Activated CD8-positive, alpha-beta memory T cell treated with anti-CD3 and anti-CD28 coated beads for 4 hours (primary cell): ENCODE measurements around the gene NIPSNAP3A.

ENCODE experiments used
- DNase-seq, 2 donors: peaks; one replicate each; pipeline ENCODE4 v3.0.0-alpha.2; 2020; ENCODE audit warnings: low read depth in 2 of 2

The NIPSNAP3A gene

DNA sequence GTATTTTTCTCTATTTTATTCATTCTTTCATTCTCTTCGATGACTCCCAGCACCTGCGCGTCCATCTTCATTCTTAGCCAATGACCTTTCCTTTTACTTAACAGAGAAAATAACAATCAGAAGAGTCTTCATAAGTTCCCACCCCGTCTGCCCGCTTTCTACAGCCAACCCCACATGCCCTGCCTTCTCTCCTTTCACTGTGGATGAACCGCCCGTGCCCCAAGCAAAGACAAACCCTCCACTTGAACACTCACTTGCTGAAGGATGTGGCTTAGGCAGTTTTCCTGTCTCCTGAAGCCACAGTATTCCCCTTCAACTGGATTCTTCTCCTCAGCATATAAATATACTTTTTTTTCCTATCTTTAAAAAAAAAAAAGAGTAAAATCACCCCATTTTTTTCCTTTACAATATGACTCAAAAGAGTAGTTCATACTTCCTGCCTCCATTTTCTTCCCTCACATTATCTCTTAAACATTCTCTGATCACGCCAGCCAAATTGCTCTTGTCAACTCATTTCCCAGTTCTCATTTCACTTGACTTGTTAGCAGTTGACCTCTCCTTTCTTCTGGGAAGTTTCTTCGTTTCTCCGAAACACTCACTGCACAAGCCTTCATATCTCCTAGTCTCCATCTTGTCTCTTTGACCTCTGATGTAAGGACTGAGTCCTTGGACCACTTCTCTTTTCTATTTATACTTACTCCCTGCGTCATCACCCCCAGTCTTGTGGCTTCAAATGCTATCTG, 27.5 kb downstream of the NIPSNAP3A start:
- DNase-seq, result no peak

DNA sequence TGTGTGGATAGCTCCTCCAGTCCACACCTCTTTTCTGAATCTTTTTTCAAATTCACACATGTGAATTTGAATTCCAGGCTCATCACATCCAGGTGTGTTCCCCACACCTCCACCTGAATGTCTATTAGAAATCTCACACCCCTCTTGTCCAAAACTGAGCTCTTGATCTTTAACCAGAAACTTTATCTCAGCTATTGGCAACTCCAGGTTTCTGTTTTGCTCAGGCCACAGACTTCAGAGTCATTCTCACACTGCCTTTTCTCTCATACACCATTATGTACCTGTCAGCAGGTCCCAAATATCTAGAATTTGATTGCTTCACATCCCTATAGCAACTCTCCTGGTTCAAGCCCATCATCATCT, 28.1 kb downstream of the NIPSNAP3A start:
- no peak for DNase-seq

DNA sequence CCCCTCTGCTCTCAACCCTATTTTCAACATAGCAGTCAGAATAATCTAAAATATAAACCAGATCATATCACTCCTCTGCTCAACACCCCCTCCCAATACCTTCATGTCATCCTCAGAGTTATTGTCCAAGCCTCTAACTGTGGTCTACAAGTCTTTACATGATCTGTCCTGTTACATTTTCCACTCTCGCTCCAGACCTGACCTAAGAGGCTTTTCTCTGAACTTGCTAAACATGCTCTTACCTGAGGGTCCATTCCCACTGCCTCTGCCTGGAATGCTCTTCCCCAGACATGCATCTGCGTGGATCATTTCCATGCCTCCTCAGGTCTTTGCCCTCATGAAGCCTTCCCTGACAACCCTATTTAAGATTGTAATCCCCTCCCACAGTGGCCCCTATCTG, 28.5 kb downstream of the NIPSNAP3A start:
- DNase-seq, result no peak

DNA sequence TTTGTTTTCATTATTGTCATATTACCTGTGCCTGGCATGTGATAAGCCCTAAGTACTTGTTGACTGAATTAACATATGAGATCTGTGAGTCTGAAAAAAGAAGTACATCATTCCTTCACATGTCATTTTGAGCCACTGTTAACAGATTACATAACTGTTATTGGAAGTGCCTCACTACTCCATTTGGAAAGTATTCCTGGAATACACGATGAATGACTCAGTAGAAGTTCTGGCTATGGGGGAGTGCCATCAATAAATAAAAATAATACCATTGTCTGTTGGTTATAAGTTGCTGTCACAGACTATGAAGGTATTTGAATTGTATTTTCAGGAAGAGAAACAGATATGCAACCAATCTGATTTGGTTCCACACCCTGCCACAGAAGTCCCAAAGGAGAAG, 29.3 kb downstream of the NIPSNAP3A start:
- DNase-seq, result no peak

DNA sequence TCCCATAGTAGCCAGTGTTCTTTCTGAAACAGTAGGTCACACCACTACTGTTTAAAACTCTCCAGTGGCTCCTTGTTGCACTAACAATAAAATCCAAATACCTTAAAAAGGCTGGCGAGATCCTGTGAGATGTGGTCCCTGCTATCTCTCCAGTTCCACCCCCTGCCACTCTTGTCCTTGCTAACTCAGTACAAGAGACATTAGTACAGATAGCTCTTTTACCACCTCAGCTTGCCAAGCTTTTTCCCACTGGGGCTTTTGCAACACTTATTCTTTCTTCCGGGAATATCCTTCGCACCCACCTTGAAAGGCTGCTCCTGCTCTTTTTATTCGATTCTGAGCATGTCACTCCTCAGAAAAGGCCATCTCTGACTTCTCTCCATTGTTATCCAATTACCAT, 31.3 kb downstream of the NIPSNAP3A start:
- DNase-seq, result no peak

DNA sequence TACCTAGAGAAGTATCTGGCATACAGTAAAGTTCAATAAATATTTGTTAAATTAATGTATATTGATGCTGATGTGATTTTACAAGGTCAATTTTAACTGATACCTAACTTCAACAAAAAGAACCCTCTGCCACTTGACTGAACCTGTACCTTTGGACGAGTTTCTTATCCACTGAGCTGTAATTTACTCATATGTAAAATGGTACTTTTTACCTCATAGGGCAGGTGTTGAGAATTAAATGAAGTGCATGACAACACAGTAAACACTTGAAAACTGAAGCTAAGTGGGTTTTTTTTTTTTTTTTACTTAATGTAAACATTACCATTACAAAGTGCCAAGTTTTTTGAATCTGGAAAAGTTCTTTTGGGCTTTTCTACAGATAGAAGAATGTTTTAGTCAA, 31.9 kb downstream of the NIPSNAP3A start:
- no peak for DNase-seq

DNA sequence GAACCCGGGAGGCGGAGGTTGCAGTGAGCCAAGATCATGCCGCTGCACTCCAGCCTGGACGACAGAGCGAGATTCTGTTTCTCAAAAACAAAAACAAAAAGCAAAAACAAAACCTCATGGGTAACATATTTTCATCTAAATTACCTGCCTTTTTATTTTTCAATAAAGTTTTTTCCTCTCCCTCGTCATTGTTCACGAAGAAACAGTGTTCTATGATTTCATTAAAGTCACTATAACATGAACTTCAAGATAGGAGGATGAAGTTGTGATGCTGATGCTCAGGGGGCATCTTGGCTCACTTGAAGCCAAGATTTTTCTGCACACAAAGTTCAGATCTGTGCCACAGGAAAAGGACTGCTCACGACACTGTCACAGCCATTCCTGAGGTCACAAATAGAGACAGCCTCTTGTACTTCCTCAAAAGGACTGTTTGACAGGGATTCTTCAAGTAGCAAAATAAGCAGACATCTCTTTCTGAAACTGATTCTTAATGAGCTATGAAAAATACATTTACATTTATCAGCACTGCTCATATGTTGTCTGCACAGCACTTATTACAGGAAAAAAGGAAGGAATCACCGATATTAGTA, 32.6 kb downstream of the NIPSNAP3A start:
- DNase-seq, result no peak

DNA sequence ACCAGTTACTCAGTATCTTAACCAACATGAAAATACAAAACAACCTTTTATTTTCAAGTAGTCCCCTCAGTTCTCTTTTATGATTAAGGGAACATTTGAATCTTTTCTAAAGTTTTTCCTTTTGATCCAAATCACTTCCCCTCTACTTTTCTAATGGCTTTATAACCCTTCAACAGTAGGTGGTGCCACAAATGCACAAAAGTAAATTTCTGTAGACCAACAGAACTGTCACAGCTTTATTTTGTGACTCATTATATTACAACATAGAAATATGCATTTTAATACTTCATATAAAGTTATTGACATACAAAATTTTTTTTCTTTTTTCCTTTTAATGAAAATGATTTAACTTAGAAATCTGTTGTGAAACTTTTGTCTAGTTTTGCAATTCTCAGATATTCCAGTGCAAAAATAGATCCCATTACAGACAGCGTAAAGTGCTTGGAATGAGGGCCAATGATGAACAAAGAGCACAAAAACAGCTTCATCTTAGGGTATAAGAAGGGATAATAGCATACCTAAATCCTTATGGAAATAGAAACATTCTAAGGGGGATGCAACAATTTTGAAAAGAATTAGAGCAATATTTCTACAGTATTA, 33.4 kb downstream of the NIPSNAP3A start:
- DNase-seq, result no peak

DNA sequence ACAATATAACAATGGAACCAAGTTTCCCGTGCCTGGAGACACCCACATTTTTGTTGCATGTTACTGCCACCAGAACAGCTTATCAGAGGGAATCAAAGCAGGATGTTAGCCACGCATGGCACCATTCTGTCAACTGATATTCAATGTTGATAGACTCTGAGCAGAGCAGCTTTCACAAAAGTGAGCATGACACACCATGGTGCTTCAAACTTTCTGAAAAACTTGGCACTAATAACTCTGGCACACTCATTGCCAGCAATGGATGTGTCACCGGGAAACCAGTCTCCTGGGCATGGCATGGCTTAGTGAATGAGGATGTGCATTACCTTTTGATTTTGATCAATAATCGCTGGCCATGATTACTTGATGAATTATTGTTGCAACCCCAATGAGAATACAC, 36.1 kb downstream of the NIPSNAP3A start:
- DNase-seq, result no peak

DNA sequence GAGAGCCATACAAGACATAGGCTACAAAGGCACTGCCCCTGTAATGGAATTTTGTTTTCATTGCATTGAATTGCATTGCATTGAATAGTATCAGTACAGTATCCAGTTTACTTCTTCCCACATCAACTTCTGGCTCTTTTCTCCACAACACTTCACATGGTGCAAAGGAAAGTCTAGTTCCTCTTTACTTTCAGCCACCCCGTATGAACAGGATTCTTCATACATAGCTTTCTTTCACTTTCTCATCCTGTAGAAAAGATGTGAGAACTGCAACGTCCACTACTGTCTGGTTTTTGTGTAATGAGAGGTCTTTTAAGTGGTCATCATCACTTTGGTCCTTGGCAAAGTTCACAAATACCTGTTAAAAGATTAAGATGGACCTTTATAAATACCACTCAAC, 36.6 kb downstream of the NIPSNAP3A start:
- no peak for DNase-seq

DNA sequence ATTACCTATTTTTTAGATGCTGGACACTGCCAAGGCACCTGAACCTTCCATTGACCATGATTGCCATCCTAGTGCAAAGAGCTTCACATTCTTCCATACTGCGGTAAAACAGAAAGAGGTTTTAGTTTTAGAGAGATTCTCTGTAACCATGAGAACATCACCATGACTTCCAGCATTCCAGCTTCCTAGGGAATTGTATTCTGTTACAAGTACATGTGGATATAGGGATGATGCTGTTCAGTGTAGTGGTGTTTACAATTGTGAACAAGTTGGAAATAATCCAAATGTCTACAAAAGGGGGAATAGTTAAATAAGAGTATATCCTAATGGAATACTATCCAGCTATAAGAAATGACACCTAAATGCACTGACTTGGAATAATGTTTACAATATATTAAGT, 38.8 kb downstream of the NIPSNAP3A start:
- no peak for DNase-seq

DNA sequence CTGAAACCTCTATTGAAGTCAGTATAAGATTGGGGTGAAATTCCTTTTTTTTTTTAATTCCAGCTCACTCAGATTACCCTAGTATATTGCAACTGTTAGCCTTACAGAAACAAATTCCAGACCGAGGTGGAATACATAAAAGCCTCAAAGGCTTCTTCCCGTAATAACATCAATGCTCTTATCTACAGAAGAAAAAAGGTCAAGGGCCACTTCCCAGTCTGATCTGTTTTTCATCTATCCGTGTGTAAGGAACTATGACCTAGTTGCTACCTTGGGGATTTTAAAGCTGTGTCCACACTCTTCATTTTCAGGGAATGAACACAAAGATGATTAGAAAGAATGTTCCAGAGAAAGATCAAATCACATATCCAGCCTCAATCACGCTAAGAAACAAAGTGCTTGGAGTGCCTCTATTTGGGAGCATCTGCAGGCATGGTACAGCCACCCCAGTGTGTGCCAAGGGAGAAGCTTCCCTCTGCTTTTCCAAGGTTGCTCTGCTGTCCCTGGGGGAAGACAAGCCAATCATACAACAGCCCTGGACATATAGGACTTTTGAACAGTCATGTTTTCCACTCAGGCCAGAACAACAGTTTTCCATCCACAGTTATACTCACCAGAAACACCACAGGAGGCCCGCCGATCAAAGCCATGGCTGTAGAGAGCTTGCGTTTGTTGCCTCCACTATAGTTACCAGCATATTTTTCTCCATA, 40.0 kb downstream of the NIPSNAP3A start:
- DNase-seq, result no peak

DNA sequence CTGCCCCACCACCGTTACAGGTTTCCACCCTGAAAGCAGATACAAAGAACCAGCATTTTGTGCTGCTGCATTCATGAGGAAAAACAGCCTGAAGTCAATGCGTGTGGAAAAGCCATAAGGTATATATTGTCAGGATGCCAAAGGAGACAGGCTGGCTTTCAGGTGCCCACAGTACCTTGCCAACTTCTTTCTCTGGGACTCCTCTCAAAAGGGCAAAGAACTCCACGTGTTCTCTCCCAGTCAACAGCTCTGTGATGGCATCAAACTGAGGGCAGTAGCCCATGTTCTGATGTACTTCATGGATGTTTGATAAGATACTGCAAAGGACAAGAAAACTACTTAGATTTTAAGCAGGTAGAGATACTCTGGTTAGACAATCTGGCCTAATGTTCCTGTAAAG, 40.8 kb downstream of the NIPSNAP3A start:
- DNase-seq, result no peak

DNA sequence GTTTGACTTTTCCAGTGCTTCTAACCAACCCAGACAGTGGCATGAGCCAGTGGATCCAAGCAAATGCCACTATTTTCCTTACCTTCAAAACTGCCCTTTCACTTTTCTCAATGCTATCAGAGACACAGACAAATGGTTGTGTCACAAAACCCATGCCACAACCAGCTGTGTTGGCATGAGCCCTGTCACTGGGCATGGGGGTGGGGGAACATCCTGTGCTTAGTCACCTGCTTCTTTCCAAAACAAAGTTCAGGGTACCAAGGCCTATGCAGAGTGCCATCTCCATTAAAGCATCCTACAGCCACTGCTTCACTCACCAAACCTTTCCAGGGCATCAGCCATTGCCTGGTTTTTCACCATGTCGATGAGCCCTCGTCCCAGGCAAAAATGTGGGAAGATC, 46.6 kb downstream of the NIPSNAP3A start:
- no peak for DNase-seq

DNA sequence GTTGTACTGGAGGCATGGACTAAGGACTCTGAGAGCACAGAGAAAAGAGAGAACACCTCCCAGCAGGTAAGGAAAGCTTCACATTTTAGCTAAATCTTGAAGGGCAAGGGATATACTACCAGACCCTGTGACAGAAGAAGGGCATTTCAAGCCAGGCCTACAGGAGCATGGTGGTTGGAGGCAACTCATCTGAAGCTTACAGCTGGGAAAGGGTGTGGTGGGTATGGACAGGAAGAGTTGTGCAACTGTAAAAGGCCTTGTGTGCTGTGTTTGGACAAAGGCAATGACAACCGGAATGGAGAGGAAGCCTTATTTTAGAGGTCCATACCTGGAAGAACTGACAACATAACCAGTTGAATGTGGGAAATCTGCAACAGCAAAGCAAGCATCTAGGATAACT, 47.6 kb downstream of the NIPSNAP3A start:
- DNase-seq, result no peak

DNA sequence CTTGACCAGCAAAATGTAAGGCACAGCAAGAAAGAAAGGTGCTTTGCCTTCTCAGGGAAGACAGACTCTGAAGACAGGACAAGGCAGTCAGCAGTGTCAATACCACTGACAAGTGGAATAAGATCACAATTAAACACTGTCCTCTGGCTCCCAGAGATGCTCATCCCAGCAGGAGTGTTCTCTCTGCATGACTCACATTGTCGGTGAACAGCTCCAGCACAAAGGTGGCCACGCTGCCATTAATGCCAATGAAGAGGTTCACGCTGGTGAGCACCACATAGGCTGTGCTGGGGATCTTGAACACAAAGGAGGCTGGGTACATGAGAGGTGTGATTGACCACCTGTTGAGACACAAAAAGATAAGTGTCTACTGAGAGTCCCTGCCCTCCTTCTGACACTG, 48.4 kb downstream of the NIPSNAP3A start:
- no peak for DNase-seq

DNA sequence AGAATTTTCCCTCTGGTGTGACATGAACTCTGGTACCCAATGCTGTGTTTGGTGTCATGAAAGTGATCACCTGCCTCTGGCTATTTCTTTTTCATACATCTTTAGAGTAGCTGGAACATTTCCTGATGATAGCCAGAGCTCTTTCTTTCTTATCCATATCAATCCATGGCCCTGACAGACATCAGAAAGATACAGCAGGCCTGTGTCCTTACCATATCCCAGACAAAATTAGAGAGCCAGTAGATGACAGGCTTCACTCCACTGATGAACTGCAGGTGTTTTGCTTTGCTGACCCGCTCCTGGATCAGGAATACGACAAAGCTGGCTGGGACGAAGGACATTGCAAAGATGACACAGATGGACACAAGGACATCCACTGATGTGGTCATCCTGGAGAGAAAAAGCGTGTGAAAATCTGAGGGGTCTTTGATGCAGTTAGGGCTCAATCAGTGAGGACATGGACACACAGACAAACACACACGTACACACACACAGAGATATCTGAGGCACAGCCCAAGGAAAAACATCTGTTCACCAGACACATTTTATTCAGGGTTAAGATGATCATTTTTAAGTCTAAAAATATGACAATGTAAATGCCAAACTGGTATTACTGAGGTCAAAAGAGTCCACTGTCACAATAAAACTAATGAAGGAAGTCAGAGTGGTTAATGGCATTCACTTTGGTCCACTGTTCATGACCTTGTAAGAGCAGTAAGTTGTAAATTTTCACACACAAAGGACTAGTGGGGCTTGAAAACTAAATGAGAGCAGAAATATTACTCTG, 50.9 kb downstream of the NIPSNAP3A start:
- no peak for DNase-seq

DNA sequence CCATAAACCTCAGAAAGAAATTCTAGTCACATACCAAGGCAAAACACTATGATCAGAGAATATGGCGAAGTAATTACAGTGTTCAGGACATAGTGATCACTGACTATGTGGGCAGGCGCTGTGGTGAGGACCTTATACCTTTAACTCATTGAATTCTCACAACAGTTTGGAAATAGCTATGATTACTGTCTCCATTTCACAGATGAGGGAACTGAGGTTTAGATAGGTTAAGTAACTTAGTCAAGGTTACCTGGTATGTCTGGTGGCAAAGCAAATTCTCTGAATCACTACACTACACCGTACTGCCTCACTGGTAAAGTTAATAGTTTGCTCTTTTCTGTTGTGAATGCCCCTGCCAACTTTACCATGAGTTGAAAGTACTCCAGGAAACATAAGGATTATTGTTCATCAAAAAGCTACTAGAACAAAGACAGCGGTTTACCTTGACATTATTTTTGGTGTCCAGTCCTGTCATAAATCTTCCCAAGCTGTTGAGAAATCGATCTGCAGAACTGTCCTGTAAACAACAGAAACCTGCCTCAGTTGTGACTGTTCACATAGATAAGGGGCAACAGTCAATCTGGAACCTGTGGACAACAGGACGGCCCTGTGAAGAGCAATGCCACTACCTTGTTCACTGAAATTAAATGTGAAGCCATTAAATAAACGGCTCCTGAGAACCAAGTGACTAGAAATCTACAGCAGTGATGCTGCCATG, 52.7 kb downstream of the NIPSNAP3A start:
- DNase-seq, result no peak

DNA sequence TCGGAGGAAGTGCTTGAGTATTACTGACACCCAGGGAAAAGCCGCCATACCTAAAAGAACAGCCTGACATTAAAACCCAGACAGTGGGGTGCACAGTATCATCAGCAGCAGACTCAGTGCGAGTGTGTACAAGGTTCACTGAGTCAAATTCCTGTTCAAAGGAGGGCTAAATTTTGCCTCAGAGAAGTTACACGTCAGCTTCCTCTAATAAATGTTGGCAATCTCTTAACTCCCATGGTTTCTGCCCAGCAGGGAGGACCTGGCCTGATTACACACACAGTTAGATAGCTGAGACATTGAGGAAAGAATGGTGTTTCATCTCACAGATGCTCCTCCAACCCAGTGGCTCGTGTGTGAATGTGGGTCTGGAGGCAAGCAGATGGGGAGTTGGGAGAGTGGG, 54.6 kb downstream of the NIPSNAP3A start:
- no peak for DNase-seq

DNA sequence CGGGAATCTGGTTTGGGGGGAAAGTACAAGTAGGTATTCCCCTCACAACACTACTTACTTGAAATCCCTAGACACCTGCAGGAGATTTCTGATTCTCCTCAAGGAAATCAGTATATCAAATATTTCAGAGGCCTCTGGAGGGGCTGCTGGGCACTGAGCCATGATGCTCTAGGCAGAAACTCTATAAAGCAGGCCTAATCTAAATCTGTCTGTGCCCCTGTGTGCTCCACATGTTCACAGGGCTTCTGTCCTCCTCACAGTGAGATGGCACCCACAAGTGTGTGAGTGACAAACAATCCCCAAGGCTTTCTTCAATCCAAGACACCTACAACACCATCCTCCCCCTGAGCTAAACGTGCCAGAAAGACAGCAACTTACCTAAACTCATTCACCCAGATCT, 55.4 kb downstream of the NIPSNAP3A start:
- no peak for DNase-seq

DNA sequence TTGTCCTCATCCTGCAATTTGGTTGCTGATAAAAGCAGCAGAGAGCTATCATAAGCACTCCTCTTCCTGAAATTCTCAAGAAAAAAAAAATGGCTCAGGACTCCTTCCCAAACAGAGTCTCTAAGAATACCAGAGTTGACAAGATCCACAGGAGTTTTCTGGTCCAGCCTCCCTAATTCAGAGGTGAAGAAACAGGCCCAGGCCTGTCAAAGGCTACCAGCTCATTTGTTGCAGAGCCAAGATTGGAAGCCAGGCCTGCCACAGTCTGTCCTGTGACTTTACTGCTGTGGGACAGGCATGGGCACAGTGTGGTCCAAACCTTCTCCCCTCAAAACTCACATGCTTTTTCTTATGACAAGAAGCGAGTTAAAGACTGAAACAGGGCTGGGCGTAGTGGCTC, 58.0 kb downstream of the NIPSNAP3A start:
- DNase-seq, result no peak
